Activated effector memory CD4-positive, alpha-beta T cell treated with anti-CD3 and anti-CD28 coated beads, Interleukin-2, amount 50 U/mL, for 16 hours (primary cell): ENCODE data around the gene RNASE9.
A peak's percentile ranks its signal among the peaks of the same experiment; 100 is the strongest.
"Not testable (repeated sequence)": the region's sequence is repeated elsewhere in the genome, so short reads cannot be mapped to it uniquely, and the experiment has no call there.

Experiments used
- DNase-seq: peaks from one replicate; pipeline ENCODE4 v3.0.0-alpha.2; 2020

The RNASE9 gene

GRCh38 chr14:20572382-20572990, 11.6 kb upstream of the RNASE9 start:
- DNase-seq = not testable (repeated sequence)

GRCh38 chr14:20570720-20571119, 9.9 kb upstream of the RNASE9 start:
- not testable (repeated sequence) for DNase-seq

- not testable (repeated sequence) for DNase-seq
Measured at GRCh38 chr14:20569865-20570264, 9.0 kb upstream of the RNASE9 start.

DNA sequence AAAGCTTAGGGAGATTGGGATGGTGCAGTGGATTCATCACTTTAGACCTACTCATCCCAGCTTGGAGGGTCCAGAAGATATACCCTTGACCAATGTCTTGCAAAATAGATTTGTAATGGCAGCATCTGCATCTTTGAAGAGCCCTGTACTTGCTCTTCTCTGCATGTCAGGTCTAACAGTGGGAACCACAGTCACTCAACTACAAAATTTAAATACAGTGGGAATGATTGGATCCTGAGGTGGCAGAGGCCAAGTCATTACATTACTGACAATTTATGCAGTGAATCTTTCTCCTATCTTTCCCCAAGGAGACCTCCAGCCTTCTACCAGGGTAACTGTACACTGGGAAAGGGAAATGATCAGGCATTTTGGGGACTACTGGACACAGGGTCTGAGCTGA, 8.2 kb upstream of the RNASE9 start:
- DNase-seq = no peak

DNA sequence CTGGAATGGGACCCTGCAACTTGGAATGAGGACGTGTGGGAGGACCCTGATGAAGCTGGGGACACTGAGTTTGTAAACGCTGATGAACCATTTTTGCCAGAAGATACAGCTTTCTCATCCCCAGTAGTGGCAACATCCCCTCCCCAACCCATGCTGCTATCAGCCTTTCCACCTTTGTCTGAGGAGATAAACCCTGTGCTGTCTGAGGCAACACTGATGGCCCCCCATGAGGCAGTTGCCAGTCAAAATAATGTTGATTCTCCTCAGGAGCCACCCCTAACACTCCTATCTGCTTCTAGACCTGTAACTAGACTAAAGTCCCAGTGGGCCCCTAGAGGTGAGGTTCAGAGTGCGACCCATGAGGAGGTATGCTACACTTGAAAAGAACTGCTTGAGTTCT, 7.5 kb upstream of the RNASE9 start:
- DNase-seq = no peak

DNA sequence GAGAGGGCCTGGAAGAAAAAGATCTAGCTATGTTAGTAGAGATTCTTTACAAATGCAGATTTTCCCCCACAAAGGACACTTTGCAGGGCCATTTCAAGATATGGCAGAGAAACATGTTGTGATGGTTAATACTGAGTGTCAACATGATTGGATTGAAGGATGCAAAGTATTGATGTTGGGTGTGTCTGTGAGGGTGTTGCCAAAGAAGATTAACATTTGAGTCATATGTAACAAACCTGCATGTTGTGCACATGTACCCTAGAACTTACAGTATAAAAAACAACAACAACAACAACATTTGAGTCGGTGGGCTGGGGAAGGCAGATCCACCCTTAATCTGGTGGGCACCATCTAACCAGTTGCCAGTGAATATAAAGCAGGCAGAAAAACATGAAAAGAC, 6.4 kb upstream of the RNASE9 start:
- DNase-seq = not testable (repeated sequence)

DNA sequence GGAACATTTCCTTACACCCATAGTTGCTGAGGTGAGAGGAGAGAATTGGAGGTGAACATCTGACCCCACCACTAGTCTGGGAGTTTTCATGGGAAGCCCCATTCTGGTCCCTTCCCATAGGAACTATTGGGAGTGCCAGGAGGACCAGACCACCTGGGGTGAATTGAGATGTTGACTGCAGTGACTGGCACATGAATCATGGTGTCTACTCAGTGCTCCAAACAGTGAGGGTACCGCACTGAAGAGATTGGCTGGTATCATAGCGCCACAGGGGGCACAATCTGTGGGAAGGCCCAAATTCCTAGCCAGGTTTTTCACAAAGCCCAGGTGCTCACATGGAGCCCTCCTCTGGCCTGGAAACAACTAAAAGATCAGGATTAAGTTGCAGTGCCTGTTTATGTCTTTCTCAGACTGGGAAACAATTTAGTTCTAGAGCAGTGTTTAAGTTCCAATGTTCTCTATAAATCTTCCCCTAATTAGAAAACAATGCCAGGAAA, 3.7 kb upstream of the RNASE9 start:
- no peak for DNase-seq

- no peak for DNase-seq
Measured at GRCh38 chr14:20563971-20564370, 3.1 kb upstream of the RNASE9 start.

- no peak for DNase-seq
Measured at GRCh38 chr14:20559461-20559904, 1.4 kb downstream of the RNASE9 start.

DNA sequence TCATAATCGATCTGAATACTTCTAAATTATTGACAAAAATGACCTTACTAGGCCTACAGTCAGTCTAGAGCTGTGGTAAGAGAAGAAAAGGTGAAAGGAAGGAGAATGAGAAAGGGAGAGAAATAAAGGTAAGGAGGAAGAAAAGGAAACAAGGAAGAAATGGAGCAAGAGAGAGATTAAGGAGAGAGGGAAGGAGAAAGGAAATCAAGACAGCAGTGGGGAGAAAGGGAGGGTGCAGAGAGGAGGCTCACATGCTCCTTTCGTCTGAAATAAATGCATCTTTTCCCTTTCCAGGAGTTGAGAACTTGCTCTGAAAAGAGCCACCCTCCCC, 3.7 kb downstream of the RNASE9 start:
- DNase-seq = no peak

GRCh38 chr14:20556500-20557211, 4.2 kb downstream of the RNASE9 start:
- no peak for DNase-seq

DNA sequence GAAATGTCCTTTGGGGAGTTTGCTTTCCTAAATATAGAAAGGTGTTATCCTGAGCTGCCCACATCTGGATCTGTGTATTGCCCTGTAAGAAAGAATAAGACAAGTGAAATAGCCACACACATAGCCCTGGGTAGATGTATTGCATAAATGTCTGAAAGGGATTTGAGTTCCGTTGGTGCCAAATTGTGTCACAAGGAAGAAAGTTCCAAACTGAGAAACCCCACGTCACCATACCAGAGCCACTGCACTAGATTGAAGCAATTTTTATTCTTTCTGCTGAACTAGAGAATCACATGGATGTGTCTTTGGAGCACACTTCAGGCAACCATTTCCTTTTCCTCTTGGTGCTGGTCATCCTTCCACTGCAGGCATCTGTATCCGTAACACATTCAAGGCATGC, 5.0 kb downstream of the RNASE9 start:
- DNase-seq = no peak

GRCh38 chr14:20553024-20553423, 7.8 kb downstream of the RNASE9 start:
- no peak for DNase-seq

- DNase-seq = no peak
Measured at GRCh38 chr14:20551606-20552005, 9.2 kb downstream of the RNASE9 start.

GRCh38 chr14:20550926-20551325, 9.9 kb downstream of the RNASE9 start:
- DNase-seq = no peak

DNA sequence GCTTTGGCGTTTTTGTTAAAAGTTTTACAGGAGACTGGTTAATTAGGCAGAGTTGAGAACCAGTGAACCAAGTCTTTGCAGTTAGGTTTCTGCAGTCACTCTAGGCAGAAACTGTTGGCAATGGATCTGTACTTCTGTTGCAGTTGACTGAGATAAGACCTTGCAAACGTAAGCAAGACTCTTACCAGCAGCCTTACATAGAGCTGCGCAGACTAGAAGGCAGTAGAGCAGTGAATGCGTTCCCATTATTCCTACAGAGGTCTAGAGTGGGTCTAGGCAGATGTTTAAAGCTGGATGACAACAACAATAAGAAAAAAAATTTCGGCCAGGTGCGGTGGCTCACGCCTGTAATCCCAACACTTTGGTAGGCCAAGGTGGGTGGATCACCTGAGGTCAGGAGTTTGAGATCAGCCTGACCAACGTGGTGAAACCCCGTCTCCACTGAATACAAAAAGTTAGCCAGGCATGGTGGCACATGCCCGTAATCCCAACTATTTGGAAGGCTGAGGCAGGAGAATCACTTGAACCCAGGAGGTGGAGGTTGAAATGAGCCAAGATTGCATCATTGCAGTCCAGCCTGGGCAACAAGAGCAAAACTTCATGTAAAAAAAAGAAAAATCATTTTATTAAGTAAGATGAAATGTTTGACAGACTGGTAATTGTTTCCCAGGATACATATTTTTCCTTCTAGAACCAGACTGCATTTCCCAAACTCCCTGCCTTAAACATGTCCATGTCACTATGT, 12.3 kb downstream of the RNASE9 start:
- no peak for DNase-seq

DNA sequence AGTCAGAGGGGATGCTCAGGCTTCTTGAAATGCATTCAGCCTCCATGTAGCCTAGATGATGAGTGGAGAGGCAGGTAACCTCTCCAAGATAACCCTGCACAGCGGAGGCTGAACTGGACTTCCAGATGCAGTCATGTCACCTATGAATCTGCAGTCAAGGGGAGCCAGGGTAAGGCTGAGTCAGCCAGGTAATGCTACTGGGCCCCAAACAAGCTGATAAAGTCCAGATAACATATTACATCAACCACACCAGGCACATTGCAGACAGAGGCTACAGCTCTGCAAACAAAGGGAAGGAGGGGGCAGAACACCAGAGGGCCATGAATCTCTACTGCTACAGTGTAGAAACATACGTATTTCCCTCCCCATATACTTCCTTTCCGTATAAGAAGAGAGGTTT, 14.0 kb downstream of the RNASE9 start:
- no peak for DNase-seq

DNA sequence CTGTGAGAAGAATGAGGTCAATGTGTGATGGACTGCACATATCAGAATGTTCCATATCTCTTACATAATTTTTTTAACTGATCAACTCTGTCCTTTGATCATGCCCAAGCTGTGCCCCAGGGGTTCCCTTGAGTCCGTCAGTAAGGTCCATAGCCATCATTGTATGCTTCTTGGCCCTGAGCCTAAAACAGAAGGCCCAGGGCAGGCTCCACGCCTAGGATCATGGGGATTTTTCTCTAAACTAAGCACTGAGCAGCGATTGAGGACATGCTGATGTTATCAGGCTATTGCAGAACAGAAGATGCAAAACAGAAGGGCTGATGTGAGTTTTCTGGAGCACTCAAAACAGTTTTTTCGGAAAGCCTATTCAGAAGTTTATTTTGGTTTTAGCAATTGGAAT, 20.9 kb downstream of the RNASE9 start:
- no peak for DNase-seq

DNA sequence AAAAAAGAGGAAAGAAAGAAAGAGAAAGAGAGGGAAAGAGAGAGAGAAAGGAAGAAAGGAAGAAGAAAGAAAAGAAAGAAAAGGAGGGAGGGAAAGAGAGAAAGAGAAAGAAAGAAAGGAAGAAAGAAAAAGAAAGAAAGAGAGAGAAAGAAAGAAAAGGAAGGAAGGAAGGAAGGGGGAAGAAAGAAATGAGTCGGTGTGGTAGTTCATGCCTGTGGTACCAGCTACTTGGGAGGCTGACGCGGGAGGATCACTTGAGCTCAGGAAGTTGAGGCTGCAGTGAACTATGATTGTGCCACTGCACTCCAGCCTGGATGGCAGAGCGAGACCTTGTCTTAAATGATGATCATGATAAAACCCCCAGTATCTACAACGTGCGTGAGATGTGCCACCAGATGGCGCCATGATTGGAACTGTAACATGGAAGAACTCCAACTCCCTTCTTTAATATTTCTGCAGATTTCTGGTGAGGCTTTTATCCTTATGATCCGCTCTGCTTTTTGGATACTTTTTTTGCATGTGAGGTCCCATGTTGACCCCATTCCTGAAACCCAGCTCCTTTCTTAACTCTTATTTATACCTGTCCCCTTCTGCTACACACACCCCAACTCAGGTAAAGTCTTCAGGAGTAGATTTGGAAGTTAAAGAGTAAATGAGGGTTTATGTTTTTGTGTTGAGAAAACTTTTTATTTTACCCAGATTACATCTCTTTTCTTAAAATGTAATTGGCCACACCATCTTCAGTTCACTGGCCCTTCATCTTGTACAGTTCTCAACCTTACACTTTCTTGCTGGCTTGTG, 29.9 kb downstream of the RNASE9 start:
- DNase-seq = peak; percentile 89

DNA sequence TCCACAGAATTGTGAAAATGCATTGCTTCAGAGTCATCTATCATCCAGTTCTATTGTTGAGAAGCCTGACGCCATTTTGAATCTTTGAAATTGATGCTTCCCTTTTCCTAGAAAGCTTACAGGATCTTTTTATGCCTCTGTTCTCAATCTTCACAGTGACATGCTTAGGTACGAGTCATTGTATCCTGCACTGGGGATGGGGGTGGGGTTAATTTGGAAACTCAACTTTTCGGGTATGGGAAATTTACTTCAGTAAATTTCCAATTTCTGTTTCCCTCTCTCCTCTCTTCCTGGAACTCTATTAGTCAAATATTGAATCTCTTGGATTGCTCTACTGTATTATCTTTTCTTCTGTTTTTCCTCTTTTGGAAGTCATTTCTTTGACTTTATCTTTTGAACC, 31.0 kb downstream of the RNASE9 start:
- no peak for DNase-seq

DNA sequence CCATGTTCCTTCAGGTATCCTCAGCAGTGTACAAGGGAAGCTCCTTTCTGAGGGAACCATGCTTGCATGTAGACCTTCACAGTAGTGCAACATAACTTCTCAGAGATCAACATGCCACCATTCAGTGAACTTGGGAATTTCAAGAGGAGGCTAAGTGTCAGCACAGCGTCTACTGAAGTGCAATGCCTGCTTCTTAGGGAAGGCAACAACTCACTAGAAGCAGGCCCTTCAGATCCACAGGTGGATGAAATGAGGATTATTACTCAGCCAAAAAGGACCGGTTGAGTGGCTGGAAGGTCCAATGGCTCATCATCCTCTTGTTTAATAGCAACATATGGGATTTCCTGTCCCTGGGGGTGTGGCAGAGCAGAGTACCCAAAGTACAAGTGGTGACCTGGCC, 36.8 kb downstream of the RNASE9 start:
- DNase-seq = no peak

GRCh38 chr14:20522332-20522731, 38.5 kb downstream of the RNASE9 start:
- DNase-seq = no peak

- DNase-seq = no peak
Measured at GRCh38 chr14:20516921-20517320, 43.9 kb downstream of the RNASE9 start.
